Right lobe of liver (tissue), 6 donors: ENCODE data around the gene ZFP36L1. TPM values are rescaled to one million over a fixed set of nuclear protein-coding genes. Genes with fewer than 3 reads are reported as not detected.
A peak's percentile ranks its signal among the peaks of the same experiment; 100 is the strongest.

Experiments
- ATAC-seq, 4 donors: fragments of 200-7000 bp; cut with Tn5 transposase; one replicate each; pipeline ENCODE4 v1.9.1; 2020; ENCODE audit warnings: mild to moderate bottlenecking in 4 of 4, moderate library complexity in 4 of 4
- DNase-seq, 3 donors: peaks; one replicate each; pipeline ENCODE4 v3.0.0-alpha.2; 2020
- H3K27ac ChIP-seq, 3 donors: fragments of 200-600 bp; one replicate each; pipeline ENCODE4 v1.8.0; 2022
- H3K27me3 ChIP-seq, 2 donors: fragments of 200-600 bp; one replicate each; pipeline ENCODE4 v1.8.0; 2022
- H3K36me3 ChIP-seq, 4 donors: fragments of 200-600 bp; sonication (generic) in 1 of 4; one replicate each; pipeline versions ENCODE4 v1.5.1 to v1.8.0; 2017 to 2022; ENCODE audit warnings: control low read depth in 1 of 4
- H3K4me1 ChIP-seq, 4 donors: fragments of 200-600 bp; sonication (generic) in 1 of 4; one replicate each; pipeline versions ENCODE4 v1.5.1 to v1.8.0; 2017 to 2022; ENCODE audit warnings: control low read depth in 1 of 4
- H3K4me3 ChIP-seq, 3 donors: fragments of 200-600 bp; one replicate each; pipeline ENCODE4 v1.8.0; 2022
- H3K9me3 ChIP-seq, 4 donors: fragments of 200-600 bp; sonication (generic) in 1 of 4; one replicate each; pipeline versions ENCODE4 v1.5.1 to v1.8.0; 2017 to 2022; ENCODE audit warnings: control low read depth in 1 of 4
- POLR2A ChIP-seq: fragments of 450-650 bp; IDR thresholded peaks from one replicate; pipeline ENCODE4 v1.6.1; 2017; ENCODE audit warnings: antibody characterized with exemption, mild to moderate bottlenecking
- WGBS: methylation state at CpG from one replicate; pipeline ENCODE4 v1.1.6; 2018; ENCODE audit warnings: low coverage, low lambda C conversion rate; ENCODE audit not compliant: insufficient coverage; ENCODE audit errors: missing lambda C conversion rate; 5-methylcytosine and 5-hydroxymethylcytosine counted together
- intact Hi-C, 2 donors: fragments of 100-400 bp; cut with DNase I; formaldehyde crosslinking; loops; one replicate each; pipeline versions ENCODE4 v1.11.2 to v1.14.1; 2022
- total RNA-seq, 6 experiments: library from RNA; depleted of rRNA in 2 of 6; stranded (reverse); fragments of >200 nt in 2 of 6; fragmentation: NEBNext Ultra II Directional in 3 of 6; extraction: Animal tissue kit (Norgen Biotek cat#: 25700) in 3 of 6; gene quantifications; one replicate each; pipeline versions ENCODE4 v1.1.0 to v1.2.4, GENCODE V29; 2016 to 2023
- TF ChIP-seq, protein P1 (sequence below), 4 donors: fragments of 200-600 bp in 3 of 4; fragments of 450-650 bp in 1 of 4; IDR thresholded peaks; one replicate each; pipeline versions ENCODE4 v1.5.1 to v1.8.0; 2016 to 2022; ENCODE audit warnings: antibody characterized with exemption in 4 of 4, mild to moderate bottlenecking in 2 of 4
- donor health status: DM: no; HTN: yes; CAD: no.
- donor health status: DM: no; HTN: no; CAD: no.
- donor health status: DM: no; HTN: no; CAD: no.
- donor health status: DM: no; HTN: yes; CAD: no.
- donor health status: DM: no; HTN: yes; CAD: no.

The ZFP36L1 gene
- total RNA-seq, 6 experiments from 2014 or later = 109 to 298 (median 218) TPM

DNA sequence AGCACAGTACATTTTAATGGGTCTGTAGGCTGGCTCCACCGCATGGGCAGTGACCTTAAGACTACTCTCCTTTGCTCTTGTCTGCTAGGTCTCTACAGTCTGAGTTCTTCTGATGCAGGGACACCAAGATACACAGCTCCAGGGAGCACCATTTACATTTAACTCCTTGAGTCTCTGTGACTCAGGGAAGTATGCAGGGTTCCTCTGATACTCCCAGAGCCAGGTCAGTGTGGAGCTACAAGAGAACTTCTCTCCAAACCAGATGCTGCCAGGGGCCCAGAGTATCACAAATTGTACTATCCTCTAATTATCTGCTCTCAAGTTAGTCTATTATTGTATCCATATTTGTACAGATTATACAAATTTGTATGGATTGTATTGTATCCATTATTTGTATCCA lies 15.2 kb downstream of the ZFP36L1 start:
- no peaks in the 10 kb centered on the region for H3K9me3 ChIP-seq
- intact Hi-C loops = loop anchor here in 1 of 2 donors (10.0 kb wide), 1 partner anchor 53 kb away; no protein-coding TSS in a partner anchor
- TF ChIP-seq, protein P1, sequence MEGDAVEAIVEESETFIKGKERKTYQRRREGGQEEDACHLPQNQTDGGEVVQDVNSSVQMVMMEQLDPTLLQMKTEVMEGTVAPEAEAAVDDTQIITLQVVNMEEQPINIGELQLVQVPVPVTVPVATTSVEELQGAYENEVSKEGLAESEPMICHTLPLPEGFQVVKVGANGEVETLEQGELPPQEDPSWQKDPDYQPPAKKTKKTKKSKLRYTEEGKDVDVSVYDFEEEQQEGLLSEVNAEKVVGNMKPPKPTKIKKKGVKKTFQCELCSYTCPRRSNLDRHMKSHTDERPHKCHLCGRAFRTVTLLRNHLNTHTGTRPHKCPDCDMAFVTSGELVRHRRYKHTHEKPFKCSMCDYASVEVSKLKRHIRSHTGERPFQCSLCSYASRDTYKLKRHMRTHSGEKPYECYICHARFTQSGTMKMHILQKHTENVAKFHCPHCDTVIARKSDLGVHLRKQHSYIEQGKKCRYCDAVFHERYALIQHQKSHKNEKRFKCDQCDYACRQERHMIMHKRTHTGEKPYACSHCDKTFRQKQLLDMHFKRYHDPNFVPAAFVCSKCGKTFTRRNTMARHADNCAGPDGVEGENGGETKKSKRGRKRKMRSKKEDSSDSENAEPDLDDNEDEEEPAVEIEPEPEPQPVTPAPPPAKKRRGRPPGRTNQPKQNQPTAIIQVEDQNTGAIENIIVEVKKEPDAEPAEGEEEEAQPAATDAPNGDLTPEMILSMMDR (IDR thresholded peaks at IDR 0.05) = no peak
- TF ChIP-seq POLR2A = no peak
- no peaks in the 10 kb centered on the region for H3K27me3 ChIP-seq
- H3K36me3 ChIP-seq = no peaks in the 10 kb centered on the region
- peaks cover 0 to 31% (median 7%) of the 10 kb centered on the region in 4 donors for H3K4me1 ChIP-seq
- WGBS = 100% methylated on average over 1 of the region's 1 CpG
- DNase-seq = no peak
- no peak for ATAC-seq
- H3K4me3 ChIP-seq = no peak overlapping the region
- no peak overlapping the region for H3K27ac ChIP-seq

DNA sequence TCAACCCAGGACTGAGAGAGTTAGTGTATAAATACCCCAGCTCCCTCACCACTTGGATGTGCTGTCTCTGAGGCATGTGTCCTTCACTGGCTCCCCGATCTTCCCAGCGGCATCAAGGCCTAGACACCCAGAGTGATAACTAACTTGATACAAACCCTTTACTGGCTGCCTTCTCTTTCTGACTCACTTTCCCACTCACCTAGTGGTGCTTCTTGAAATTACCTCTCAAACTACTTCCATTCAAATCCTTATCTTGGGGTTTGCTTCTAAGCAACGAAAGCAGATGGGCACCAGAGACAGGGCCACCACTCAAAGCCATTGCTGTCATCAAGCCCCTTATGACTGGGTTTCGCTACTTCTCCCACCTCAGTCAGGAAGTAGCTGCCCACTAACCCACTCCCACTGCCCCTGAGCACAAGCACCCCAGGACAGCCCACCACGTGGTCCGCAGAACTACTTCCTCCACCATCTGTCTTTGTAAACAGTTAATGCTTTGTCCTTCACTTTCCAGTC lies 17.2 kb downstream of the ZFP36L1 start:
- 78% methylated on average over 6 of the region's 6 CpGs for WGBS
- Histone ChIP-seq H3K27ac (no peak overlapping the region), H3K27me3 (no peaks in the 10 kb centered on the region), H3K36me3 (no peaks in the 10 kb centered on the region), H3K4me3 (no peak overlapping the region), H3K9me3 (no peaks in the 10 kb centered on the region), H3K4me1 (peaks cover 0 to 12% (median 3%) of the 10 kb centered on the region in 4 donors)
- TF ChIP-seq, protein P1 (IDR thresholded peaks at IDR 0.05) = no peak
- TF ChIP-seq POLR2A = no peak
- intact Hi-C loops = loop anchor here in 1 of 2 donors (10.0 kb wide), 1 partner anchor 51 kb away; no protein-coding TSS in a partner anchor
- ATAC-seq (no peak), DNase-seq (peak in 1 of 3 donors; percentile 31)

DNA sequence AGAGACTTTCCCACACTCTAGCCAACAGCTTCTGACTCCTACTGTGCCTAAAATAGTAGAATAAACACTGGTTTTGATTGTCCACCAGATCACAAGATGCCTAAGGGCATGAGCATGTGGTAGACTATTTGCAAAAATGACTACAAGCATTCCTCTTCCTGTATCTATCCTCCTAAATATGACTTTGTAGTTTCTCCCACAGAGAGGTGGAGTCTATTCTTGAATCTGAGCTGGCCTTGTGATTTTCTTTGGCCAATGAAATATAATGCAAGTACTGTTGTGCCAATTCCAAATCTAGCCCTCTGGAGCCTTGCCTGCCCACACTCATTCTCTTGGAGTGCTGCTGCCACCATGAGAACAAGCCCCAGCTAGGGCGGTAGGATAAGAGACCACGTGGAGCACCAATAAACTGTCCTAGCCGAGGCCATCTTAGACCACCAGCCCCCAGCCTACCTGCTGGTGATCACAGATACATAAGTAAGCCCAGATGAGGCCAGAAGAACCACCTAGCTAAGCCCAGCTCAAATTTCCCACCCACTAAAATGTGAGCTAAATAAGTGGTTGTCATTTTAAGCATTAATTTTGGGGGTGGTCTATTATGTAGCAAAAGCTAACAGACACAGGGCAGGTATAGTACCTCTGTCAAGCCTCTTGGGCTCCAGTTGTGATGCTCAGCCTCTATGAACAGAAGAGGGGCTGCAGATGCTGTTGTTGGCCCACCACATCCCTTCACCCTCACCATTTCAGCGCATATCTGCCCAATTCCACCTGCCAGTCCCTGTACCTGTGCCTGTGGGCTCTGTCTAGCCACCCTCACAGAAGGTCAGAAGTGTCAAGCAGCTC lies 17.9 kb downstream of the ZFP36L1 start:
- no peaks in the 10 kb centered on the region for H3K27me3 ChIP-seq
- DNase-seq (peak in 1 of 3 donors; percentile 41), ATAC-seq (peak; percentile 17 to 49 (median 32))
- 40% methylated on average over 1 of the region's 4 CpGs for WGBS
- H3K36me3 ChIP-seq = no peaks in the 10 kb centered on the region
- TF ChIP-seq POLR2A = no peak
- TF ChIP-seq, protein P1 (IDR thresholded peaks at IDR 0.05) = no peak
- H3K4me1 ChIP-seq = peaks cover 0 to 7% (median 0%) of the 10 kb centered on the region in 4 donors
- no peak overlapping the region for H3K27ac ChIP-seq
- intact Hi-C loops = loop anchor here in 1 of 2 donors (10.0 kb wide), 1 partner anchor 50 kb away; no protein-coding TSS in a partner anchor
- H3K9me3 ChIP-seq = no peaks in the 10 kb centered on the region
- H3K4me3 ChIP-seq = no peak overlapping the region

DNA sequence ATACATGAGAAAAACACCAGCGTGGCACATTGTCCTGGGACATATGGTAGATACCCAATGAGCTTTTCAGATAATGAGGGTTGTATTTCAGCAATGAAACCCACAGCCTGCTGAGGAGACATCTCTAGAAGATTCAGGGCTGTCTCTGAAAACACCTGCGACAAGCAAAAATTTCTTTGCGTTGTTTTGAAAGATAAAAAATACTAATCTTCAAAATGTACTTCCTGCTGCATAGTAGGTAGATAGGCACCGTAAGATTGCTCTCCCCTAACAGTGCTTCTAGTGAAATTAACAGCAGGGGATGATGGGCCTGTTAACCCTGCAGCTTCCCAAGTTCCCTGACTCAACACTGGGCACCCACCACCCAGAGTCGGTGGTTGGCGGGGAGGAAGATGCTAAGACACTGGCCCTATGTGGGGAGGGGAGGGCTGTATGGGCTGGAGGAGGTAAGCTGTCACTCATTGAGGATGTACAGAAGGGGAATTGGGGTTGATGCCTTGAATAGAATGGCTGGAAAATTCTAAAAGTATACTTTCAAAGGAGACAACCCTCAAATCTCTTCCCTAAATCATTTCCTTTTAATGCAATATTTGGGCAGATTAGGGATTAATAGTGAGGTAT lies 20.0 kb downstream of the ZFP36L1 start:
- Histone ChIP-seq H3K27me3 (no peaks in the 10 kb centered on the region), H3K27ac (peak overlapping the region in 2 of 3 donors; percentile 40 to 43), H3K4me1 (no peaks in the 10 kb centered on the region), H3K4me3 (no peak overlapping the region), H3K9me3 (no peaks in the 10 kb centered on the region), H3K36me3 (no peaks in the 10 kb centered on the region)
- TF ChIP-seq, protein P1 (IDR thresholded peaks at IDR 0.05) = no peak
- no peak for TF ChIP-seq POLR2A
- DNase-seq (no peak), ATAC-seq (no peak)
- 78% methylated on average over 6 of the region's 6 CpGs for WGBS
- intact Hi-C loops = loop anchor here in 1 of 2 donors (10.0 kb wide), 1 partner anchor 48 kb away; no protein-coding TSS in a partner anchor
